ENCODE results near the gene GRM7.

GRCh38 chr3:7015683-7016440 is 154.9 kb downstream of the GRM7 start:
- TF ChIP-seq GATA2 (IDR thresholded peaks at IDR 0.05; ENCODE audit: low read depth, low read length) (no peak), GATA3 (IDR thresholded peaks at IDR 0.05; ENCODE audit: low read depth, low read length) (no peak)

All from SH-SY5Y (cell line).